ENCODE results near the gene USP20. TPM values are rescaled to one million over a fixed set of nuclear protein-coding genes. Genes with fewer than 3 reads are reported as not detected.

USP20 gene
- total RNA-seq, 1 donor from 2014 or later, result 34.0 TPM

GRCh38 chr9:129823935-129824601 is 11.2 kb upstream of the USP20 start, which contains the start of gene TOR1A:
Gene TOR1A (minus strand): TSS chr9:129824136. CDS start chr9:129824085, 51 bp downstream.
- Histone ChIP-seq H3K36me3 (peaks cover 36 to 42% of the 10 kb centered on the region in 2 donors), H3K9me3 (no peaks in the 10 kb centered on the region), H3K4me3 (peak within 1 kb of the TSS; percentile 69 to 98), H3K27me3 (no peaks in the 10 kb centered on the region), H3K4me1 (peaks cover 0 to 7% of the 10 kb centered on the region in 2 donors), H3K27ac (peak within 1 kb of the TSS; percentile 80 to 81)
- DNase-seq (ENCODE audit: low spot score in 2 of 2), result peak; percentile 70 to 97
- intact Hi-C loops (cut with DNase I), result loop anchor here (1.0 to 5.0 kb wide), 3 partner anchors 11 to 1052 kb away; partner anchors contain the start of genes C9orf78, TOR1B, USP20 and ZER1
- TF ChIP-seq CTCF (IDR thresholded peaks at IDR 0.05), result no peak

GRCh38 chr9:129826344-129826743 is 8.9 kb upstream of the USP20 start:
- H3K4me3 ChIP-seq, result no peak overlapping the region
- TF ChIP-seq CTCF (IDR thresholded peaks at IDR 0.05), result no peak
- H3K27me3 ChIP-seq, result no peaks in the 10 kb centered on the region
- H3K9me3 ChIP-seq, result no peaks in the 10 kb centered on the region
- intact Hi-C loops (cut with DNase I), result no loop called here
- peaks cover 0 to 7% of the 10 kb centered on the region in 2 donors for H3K4me1 ChIP-seq
- peaks cover 43 to 47% of the 10 kb centered on the region in 2 donors for H3K36me3 ChIP-seq
- no peak for DNase-seq (ENCODE audit: low spot score in 2 of 2)
- H3K27ac ChIP-seq, result no peak overlapping the region

- Histone ChIP-seq H3K9me3 (no peaks in the 10 kb centered on the region), H3K4me3 (no peak overlapping the region), H3K36me3 (peaks cover 44 to 47% of the 10 kb centered on the region in 2 donors), H3K27me3 (no peaks in the 10 kb centered on the region), H3K4me1 (peaks cover 0 to 7% of the 10 kb centered on the region in 2 donors), H3K27ac (no peak overlapping the region)
- no peak for DNase-seq (ENCODE audit: low spot score in 2 of 2)
- intact Hi-C loops (cut with DNase I), result no loop called here
- no peak for TF ChIP-seq CTCF (IDR thresholded peaks at IDR 0.05)
Observed at GRCh38 chr9:129826759-129827158, 8.5 kb upstream of the USP20 start.

- intact Hi-C loops (cut with DNase I), result no loop called here
- no peak for TF ChIP-seq CTCF (IDR thresholded peaks at IDR 0.05)
- peaks cover 52 to 53% of the 10 kb centered on the region in 2 donors for H3K36me3 ChIP-seq
Observed at GRCh38 chr9:129828051-129828450, 7.2 kb upstream of the USP20 start.

GRCh38 chr9:129828969-129829368 is 6.3 kb upstream of the USP20 start:
- TF ChIP-seq CTCF (IDR thresholded peaks at IDR 0.05), result no peak
- no peak overlapping the region for H3K27ac ChIP-seq
- no peak overlapping the region for H3K4me3 ChIP-seq
- intact Hi-C loops (cut with DNase I), result no loop called here
- H3K4me1 ChIP-seq, result peaks cover 0 to 5% of the 10 kb centered on the region in 2 donors
- DNase-seq (ENCODE audit: low spot score in 2 of 2), result no peak
- peaks cover 52 to 56% of the 10 kb centered on the region in 2 donors for H3K36me3 ChIP-seq
- no peaks in the 10 kb centered on the region for H3K9me3 ChIP-seq
- no peaks in the 10 kb centered on the region for H3K27me3 ChIP-seq

More at GRCh38 chr9:129828051-129828450, 7.2 kb upstream of the USP20 start:
- Histone ChIP-seq H3K9me3 (no peaks in the 10 kb centered on the region), H3K27me3 (no peaks in the 10 kb centered on the region), H3K27ac (no peak overlapping the region), H3K4me1 (peaks cover 0 to 2% of the 10 kb centered on the region in 2 donors), H3K4me3 (no peak overlapping the region)
- DNase-seq (ENCODE audit: low spot score in 2 of 2), result no peak

Measured in ascending aorta (tissue), 2 donors.